ENCODE results near the gene EIF2B5.

- TF ChIP-seq CTCF (IDR thresholded peaks at IDR 0.05) (no peak), POLR2A (IDR thresholded peaks at IDR 0.05) (no peak)
Observed at GRCh38 chr3:184160456-184160855, 25.3 kb downstream of the EIF2B5 start.

Data from adrenal gland (tissue), 5 donors.